ENCODE measurements around the gene DTX3. TPM values are rescaled to one million over a fixed set of nuclear protein-coding genes. Genes with fewer than 3 reads are reported as not detected.

Gene DTX3
- total RNA-seq, 1 experiment from 2014 or later: 67.5 TPM

DNA sequence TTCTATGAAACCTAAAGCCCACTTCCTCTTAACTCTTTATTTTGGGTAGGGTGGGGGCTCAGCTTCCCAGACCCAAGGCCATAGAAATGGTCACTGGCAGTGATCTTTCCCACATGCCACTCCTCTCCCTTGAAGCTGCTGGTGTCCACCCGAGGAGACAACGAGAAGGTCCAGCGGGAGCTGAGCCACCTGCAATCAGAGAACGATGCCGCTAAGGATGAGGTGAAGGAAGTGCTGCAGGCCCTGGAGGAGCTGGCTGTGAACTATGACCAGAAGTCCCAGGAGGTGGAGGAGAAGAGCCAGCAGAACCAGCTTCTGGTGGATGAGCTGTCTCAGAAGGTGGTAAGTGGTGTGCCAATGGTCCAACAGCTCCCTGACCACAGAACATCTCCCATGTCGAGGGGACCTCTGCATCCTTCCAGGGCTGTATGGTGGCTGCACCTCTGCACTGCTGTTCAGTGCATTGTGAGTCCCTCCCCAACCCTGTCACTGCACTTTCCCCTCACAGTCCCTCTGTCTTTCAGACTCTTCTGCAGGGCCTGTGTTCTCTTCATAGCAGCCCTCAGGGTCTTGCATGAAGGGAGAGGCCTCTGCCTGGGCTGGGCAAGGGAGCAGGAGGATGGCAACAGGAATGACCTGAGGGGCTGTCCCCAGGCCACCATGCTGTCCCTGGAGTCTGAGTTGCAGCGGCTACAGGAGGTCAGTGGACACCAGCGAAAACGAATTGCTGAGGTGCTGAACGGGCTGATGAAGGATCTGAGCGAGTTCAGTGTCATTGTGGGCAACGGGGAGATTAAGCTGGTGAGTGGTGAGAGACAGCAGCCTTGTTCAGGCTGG is 32.5 kb upstream of the DTX3 start:
- Histone ChIP-seq H3K79me1 (ENCODE audit: insufficient read depth, low read depth, low read length, poor library complexity, severe bottlenecking) (no peaks in the 10 kb centered on the region), H3T11ph (ENCODE audit: low read length) (no peak overlapping the region), H2AK5ac (ENCODE audit: insufficient read length, low read length) (no peak overlapping the region), H3K23me2 (ENCODE audit: insufficient read length, low read depth, low read length, poor library complexity, severe bottlenecking) (peaks cover under 1% of the 10 kb centered on the region), H3K27ac (ENCODE audit: insufficient read length, low read depth, low read length) (no peak overlapping the region), H2BK15ac (ENCODE audit: low read depth, low read length) (no peak overlapping the region), H4K20me1 (ENCODE audit: control insufficient read depth, insufficient read depth, insufficient read length) (no peaks in the 10 kb centered on the region), H3K9me3 (ENCODE audit: control insufficient read depth, low read depth, low read length) (no peaks in the 10 kb centered on the region), H3K27me3 (ENCODE audit: insufficient read depth, low read length) (no peaks in the 10 kb centered on the region), H2BK120ac (ENCODE audit: low read depth, low read length, poor library complexity, severe bottlenecking) (no peak overlapping the region), H4K5ac (ENCODE audit: insufficient read length, low read depth, low read length) (no peak overlapping the region), H3K56ac (ENCODE audit: insufficient read length, low read depth, low read length) (no peak overlapping the region), H3K4me1 (ENCODE audit: insufficient read depth, low read length) (no peaks in the 10 kb centered on the region), H2BK5ac (ENCODE audit: insufficient read length, low read length) (no peak overlapping the region), H3K79me2 (ENCODE audit: insufficient read depth, low read length) (0 out of 2 replicates have a peak, but pooled peaks cover 2% of the 10 kb centered on the region), H3K18ac (ENCODE audit: insufficient read length, low read depth, low read length) (no peak overlapping the region), H3K14ac (ENCODE audit: insufficient read depth, low read length) (no peak overlapping the region), H4K91ac (ENCODE audit: insufficient read length, low read depth, low read length) (no peak overlapping the region), H3K23ac (ENCODE audit: insufficient read length, low read depth, low read length) (no peak overlapping the region), H4K8ac (replicated peaks; ENCODE audit: insufficient read length, low read depth, low read length) (no peak overlapping the region), H2AFZ (ENCODE audit: low read length) (no peak overlapping the region), H2BK20ac (ENCODE audit: low read depth, low read length, poor library complexity, severe bottlenecking) (no peak overlapping the region), H2BK12ac (ENCODE audit: insufficient read length, low read depth, low read length) (no peak overlapping the region), H3K4ac (ENCODE audit: low read depth, low read length) (no peak overlapping the region), H3K4me2 (ENCODE audit: insufficient read depth, insufficient read length, low read length) (no peak overlapping the region), H3K9ac (ENCODE audit: extremely low read depth, insufficient read length, low read length) (no peak overlapping the region)
- no CpG with 5 or more reads among the region's 12 CpGs for WGBS (ENCODE audit: extremely low coverage, insufficient read length, low lambda C conversion rate)
- peak overlapping the region in 1 of 3 experiments; percentile 49; a peak in 2 of 7 replicates for H3K27ac Mint-ChIP-seq
- TF ChIP-seq, protein P1, sequence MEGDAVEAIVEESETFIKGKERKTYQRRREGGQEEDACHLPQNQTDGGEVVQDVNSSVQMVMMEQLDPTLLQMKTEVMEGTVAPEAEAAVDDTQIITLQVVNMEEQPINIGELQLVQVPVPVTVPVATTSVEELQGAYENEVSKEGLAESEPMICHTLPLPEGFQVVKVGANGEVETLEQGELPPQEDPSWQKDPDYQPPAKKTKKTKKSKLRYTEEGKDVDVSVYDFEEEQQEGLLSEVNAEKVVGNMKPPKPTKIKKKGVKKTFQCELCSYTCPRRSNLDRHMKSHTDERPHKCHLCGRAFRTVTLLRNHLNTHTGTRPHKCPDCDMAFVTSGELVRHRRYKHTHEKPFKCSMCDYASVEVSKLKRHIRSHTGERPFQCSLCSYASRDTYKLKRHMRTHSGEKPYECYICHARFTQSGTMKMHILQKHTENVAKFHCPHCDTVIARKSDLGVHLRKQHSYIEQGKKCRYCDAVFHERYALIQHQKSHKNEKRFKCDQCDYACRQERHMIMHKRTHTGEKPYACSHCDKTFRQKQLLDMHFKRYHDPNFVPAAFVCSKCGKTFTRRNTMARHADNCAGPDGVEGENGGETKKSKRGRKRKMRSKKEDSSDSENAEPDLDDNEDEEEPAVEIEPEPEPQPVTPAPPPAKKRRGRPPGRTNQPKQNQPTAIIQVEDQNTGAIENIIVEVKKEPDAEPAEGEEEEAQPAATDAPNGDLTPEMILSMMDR (conservative IDR thresholded peaks at IDR 0.05): no peak
- H3K9me3 Mint-ChIP-seq: no peaks in the 10 kb centered on the region
- DNase-seq: no peak
- no peaks in the 10 kb centered on the region for H3K4me1 Mint-ChIP-seq
- H3K36me3 Mint-ChIP-seq (ENCODE audit: insufficient read depth in 1 of 3, low read depth in 3 of 3): peaks cover 48 to 78% (median 74%) of the 10 kb centered on the region in 3 experiments
- no peak overlapping the region for H3K4me3 Mint-ChIP-seq
- H3K27me3 Mint-ChIP-seq (ENCODE audit: low read depth): no peaks in the 10 kb centered on the region; the same call in 1 of the 2 replicates
